ENCODE data around the gene TIMP3. TPM values are rescaled to one million over a fixed set of nuclear protein-coding genes. Genes with fewer than 3 reads are reported as not detected.
"Not testable (repeated sequence)": the region's sequence is repeated elsewhere in the genome, so short reads cannot be mapped to it uniquely, and the experiment has no call there.

TIMP3 gene
- polyA plus RNA-seq, 1 donor (not counting 4 experiments of a cell fraction or from before 2014, with no cell fraction given) = 34.3 TPM

DNA sequence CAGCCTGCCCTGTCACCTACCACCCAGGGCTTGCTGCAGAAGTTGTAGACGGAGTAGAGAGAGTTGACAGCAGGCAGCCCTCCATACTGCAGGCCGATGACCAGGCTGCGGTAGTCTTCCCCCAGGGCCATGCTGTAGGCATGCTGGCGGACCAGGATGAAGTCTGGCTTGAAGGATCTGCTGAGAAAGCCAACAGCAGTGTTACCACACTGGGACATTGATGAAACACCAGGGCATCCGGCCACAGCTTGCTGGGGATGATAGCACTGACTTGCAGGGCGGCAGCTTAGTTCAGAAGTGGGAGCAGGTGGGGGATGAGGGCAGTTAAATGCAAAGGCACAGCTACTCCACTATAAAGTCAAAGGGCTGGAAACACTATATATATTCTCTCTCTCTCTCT, 67.4 kb downstream of the TIMP3 start:
- dilution Hi-C loops (cut with MboI; ENCODE audit: extremely low pct_ligation_motif_present, low sequenced_read_pairs) = no loop called here
- no peak for FAIRE-seq
- DNase-seq (ENCODE audit: low read depth, low spot score) = no peak
- no peak overlapping the region for H2AFZ ChIP-seq (ENCODE audit: control insufficient read depth, low read length)
- no peaks in the 10 kb centered on the region for H3K4me1 ChIP-seq (ENCODE audit: control insufficient read depth, extremely low read depth, insufficient read depth, low read length)
- H3K36me3 ChIP-seq (ENCODE audit: control insufficient read depth in 2 of 2, extremely low read depth in 1 of 2, insufficient read depth in 2 of 2, low read length in 2 of 2) = no peaks in the 10 kb centered on the region
- H4K20me1 ChIP-seq (ENCODE audit: control insufficient read depth, extremely low read depth, insufficient read depth, low read length) = no peaks in the 10 kb centered on the region
- H3K27ac ChIP-seq (ENCODE audit: control insufficient read depth, insufficient read depth, low read length) = no peak overlapping the region
- H3K9me3 ChIP-seq (ENCODE audit: control insufficient read depth, low read depth, low read length) = no peaks in the 10 kb centered on the region
- no peak overlapping the region for H3K9ac ChIP-seq (ENCODE audit: control insufficient read depth, extremely low read depth, insufficient read depth, low read length)
- H3K27me3 ChIP-seq (ENCODE audit: control insufficient read depth, extremely low read depth, insufficient read depth, low read length) = no peaks in the 10 kb centered on the region
- H3K4me2 ChIP-seq (ENCODE audit: control insufficient read depth, extremely low read depth, insufficient read depth, low read depth, low read length) = no peak overlapping the region
- no peak for TF ChIP-seq CTCF (optimal IDR thresholded peaks at IDR 0.05 in 1 of 3, IDR thresholded peaks at IDR 0.05 in 1 of 3, conservative IDR thresholded peaks at IDR 0.05 in 1 of 3; ENCODE audit: extremely low read depth in 1 of 3, insufficient read depth in 2 of 3, low read length in 3 of 3)
- no peak overlapping the region for H3K4me3 ChIP-seq (ENCODE audit: control insufficient read depth in 2 of 3, extremely low read depth in 1 of 3, insufficient read depth in 2 of 3, low read depth in 1 of 3, low read length in 3 of 3)
- H3K9me1 ChIP-seq (ENCODE audit: control insufficient read depth, extremely low read depth, insufficient read depth, low read length) = peaks cover 2% of the 10 kb centered on the region
- H3K79me2 ChIP-seq (ENCODE audit: control insufficient read depth, insufficient read depth, low read length) = no peaks in the 10 kb centered on the region

- Histone ChIP-seq H3K4me3 (ENCODE audit: control insufficient read depth in 2 of 3, extremely low read depth in 1 of 3, insufficient read depth in 2 of 3, low read depth in 1 of 3, low read length in 3 of 3) (no peak overlapping the region), H4K20me1 (ENCODE audit: control insufficient read depth, extremely low read depth, insufficient read depth, low read length) (no peaks in the 10 kb centered on the region), H3K9me3 (ENCODE audit: control insufficient read depth, low read depth, low read length) (no peaks in the 10 kb centered on the region), H2AFZ (ENCODE audit: control insufficient read depth, low read length) (no peak overlapping the region), H3K27ac (ENCODE audit: control insufficient read depth, insufficient read depth, low read length) (no peak overlapping the region), H3K4me2 (ENCODE audit: control insufficient read depth, extremely low read depth, insufficient read depth, low read depth, low read length) (no peak overlapping the region), H3K9ac (ENCODE audit: control insufficient read depth, extremely low read depth, insufficient read depth, low read length) (no peak overlapping the region), H3K36me3 (ENCODE audit: control insufficient read depth in 2 of 2, extremely low read depth in 1 of 2, insufficient read depth in 2 of 2, low read length in 2 of 2) (no peaks in the 10 kb centered on the region), H3K4me1 (ENCODE audit: control insufficient read depth, extremely low read depth, insufficient read depth, low read length) (no peaks in the 10 kb centered on the region), H3K9me1 (ENCODE audit: control insufficient read depth, extremely low read depth, insufficient read depth, low read length) (no peaks in the 10 kb centered on the region), H3K79me2 (ENCODE audit: control insufficient read depth, insufficient read depth, low read length) (no peaks in the 10 kb centered on the region), H3K27me3 (ENCODE audit: control insufficient read depth, extremely low read depth, insufficient read depth, low read length) (peaks cover 4% of the 10 kb centered on the region)
- TF ChIP-seq CTCF (optimal IDR thresholded peaks at IDR 0.05 in 1 of 3, IDR thresholded peaks at IDR 0.05 in 1 of 3, conservative IDR thresholded peaks at IDR 0.05 in 1 of 3; ENCODE audit: extremely low read depth in 1 of 3, insufficient read depth in 2 of 3, low read length in 3 of 3) = no peak
- TF ChIP-seq EZH2 (IDR thresholded peaks at IDR 0.05; ENCODE audit: low read length) = no peak
- dilution Hi-C loops (cut with MboI; ENCODE audit: extremely low pct_ligation_motif_present, low sequenced_read_pairs) = no loop called here
- FAIRE-seq (no peak), DNase-seq (ENCODE audit: low read depth, low spot score) (no peak)
Observed at GRCh38 chr22:32870474-32870873, 69.0 kb downstream of the TIMP3 start.

DNA sequence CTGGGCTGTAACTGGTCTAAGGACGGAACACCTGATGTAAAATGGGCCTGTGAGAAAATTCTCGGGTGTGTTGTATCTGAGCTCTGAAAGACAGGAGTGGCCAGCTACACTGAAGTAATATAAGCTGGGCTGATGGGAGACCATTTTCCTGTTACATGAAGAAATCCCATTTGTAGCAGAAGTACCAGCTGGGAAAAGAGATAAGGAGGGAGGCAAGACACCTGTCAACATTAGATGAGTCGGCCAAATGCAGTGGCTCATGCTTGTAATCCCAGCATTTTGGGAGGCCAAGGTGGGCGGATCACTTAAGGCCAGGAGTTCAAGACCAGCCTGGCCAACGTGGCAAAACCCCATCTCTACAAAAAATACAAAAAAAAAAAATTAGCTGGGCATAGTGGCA, 72.1 kb downstream of the TIMP3 start:
- FAIRE-seq; dilution Hi-C loops (cut with MboI; ENCODE audit: extremely low pct_ligation_motif_present, low sequenced_read_pairs): not testable (repeated sequence)

More for the DNA sequence above, 72.1 kb downstream of the TIMP3 start:
- not testable (repeated sequence) for H3K27ac ChIP-seq (ENCODE audit: control insufficient read depth, insufficient read depth, low read length); DNase-seq (ENCODE audit: low read depth, low spot score); H3K9me3 ChIP-seq (ENCODE audit: control insufficient read depth, low read depth, low read length); H3K9ac ChIP-seq (ENCODE audit: control insufficient read depth, extremely low read depth, insufficient read depth, low read length); H3K9me1 ChIP-seq (ENCODE audit: control insufficient read depth, extremely low read depth, insufficient read depth, low read length); H3K36me3 ChIP-seq (ENCODE audit: control insufficient read depth in 2 of 2, extremely low read depth in 1 of 2, insufficient read depth in 2 of 2, low read length in 2 of 2); H3K4me2 ChIP-seq (ENCODE audit: control insufficient read depth, extremely low read depth, insufficient read depth, low read depth, low read length); H3K4me1 ChIP-seq (ENCODE audit: control insufficient read depth, extremely low read depth, insufficient read depth, low read length); H3K4me3 ChIP-seq (ENCODE audit: control insufficient read depth in 2 of 3, extremely low read depth in 1 of 3, insufficient read depth in 2 of 3, low read depth in 1 of 3, low read length in 3 of 3); H4K20me1 ChIP-seq (ENCODE audit: control insufficient read depth, extremely low read depth, insufficient read depth, low read length); H2AFZ ChIP-seq (ENCODE audit: control insufficient read depth, low read length); H3K79me2 ChIP-seq (ENCODE audit: control insufficient read depth, insufficient read depth, low read length)
- H3K27me3 ChIP-seq (ENCODE audit: control insufficient read depth, extremely low read depth, insufficient read depth, low read length) = peaks cover 18% of the 10 kb centered on the region
